RWPE2 (cell line): ENCODE measurements around the gene SPATA31D4.
"Not testable (repeated sequence)": the region's sequence is repeated elsewhere in the genome, so short reads cannot be mapped to it uniquely, and the experiment has no call there.

Source experiments
- ATAC-seq: fragments of 200-7000 bp; cut with Tn5 transposase; 3 replicates; pipeline ENCODE4 v1.9.1; 2021; ENCODE audit warnings: low read depth
- DNase-seq: peaks from one replicate; pipeline ENCODE4 v3.0.0-alpha.2; 2020; ENCODE audit warnings: low spot score
- H3K27ac ChIP-seq: fragments of 450-650 bp; 2 replicates; pipeline ENCODE4 v1.5.1; 2017; ENCODE audit warnings: mild to moderate bottlenecking; ENCODE audit not compliant: poor library complexity, severe bottlenecking
- H3K27me3 ChIP-seq: fragments of 250-450 bp; sonication (Bioruptor Pico); 2 replicates; pipeline ENCODE4 v1.5.1; 2021; ENCODE audit warnings: mild to moderate bottlenecking, moderate library complexity; ENCODE audit not compliant: insufficient read depth, poor library complexity, severe bottlenecking
- H3K36me3 ChIP-seq: fragments of 250-450 bp; sonication (Bioruptor Pico); 2 replicates; pipeline ENCODE4 v1.5.1; 2020; ENCODE audit warnings: low read depth, mild to moderate bottlenecking, moderate library complexity
- H3K4me1 ChIP-seq: fragments of 250-450 bp; sonication (Bioruptor Pico); 2 replicates; pipeline ENCODE4 v1.5.1; 2021; ENCODE audit warnings: mild to moderate bottlenecking, moderate library complexity; ENCODE audit not compliant: insufficient read depth, poor library complexity, severe bottlenecking
- H3K4me3 ChIP-seq: fragments of 250-450 bp; sonication (Bioruptor Pico); 2 replicates; pipeline ENCODE4 v1.5.1; 2021; ENCODE audit warnings: mild to moderate bottlenecking, moderate library complexity; ENCODE audit not compliant: severe bottlenecking
- H3K9me3 ChIP-seq: fragments of 250-450 bp; sonication (Bioruptor Pico); 2 replicates; pipeline ENCODE4 v1.5.1; 2021; ENCODE audit warnings: mild to moderate bottlenecking, moderate library complexity; ENCODE audit not compliant: severe bottlenecking
- TF ChIP-seq, protein P1 (sequence below): fragments of 450-650 bp; IDR thresholded peaks from one replicate; pipeline ENCODE4 v1.5.1; 2017; ENCODE audit warnings: mild to moderate bottlenecking, moderate library complexity; ENCODE audit not compliant: poor library complexity, severe bottlenecking

The SPATA31D4 gene

DNA sequence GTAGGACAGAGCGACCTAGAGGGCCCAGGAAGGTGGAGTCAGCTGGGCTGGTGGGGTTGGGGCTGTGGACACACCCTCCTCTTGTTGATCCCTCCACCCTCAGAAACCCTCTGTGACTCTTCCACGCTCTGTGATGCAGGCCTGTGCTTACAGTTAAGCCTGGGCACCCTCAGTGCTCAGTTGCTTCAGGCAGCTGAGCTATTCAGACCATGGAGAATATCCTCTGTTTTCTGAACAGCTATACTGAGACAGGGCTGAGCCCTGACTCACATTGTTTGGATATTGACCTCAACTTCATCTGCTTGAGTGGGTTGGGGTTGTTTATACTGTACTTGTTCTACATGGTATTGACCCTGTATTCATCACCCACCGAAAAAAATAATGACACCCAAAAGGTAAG lies at the start of gene SPATA31D4:
Gene SPATA31D4, plus strand, starts transcription at position 124 of the 400 bp plus-strand sequence. Its CDS starts 86 bp downstream, at position 210.
- not testable (repeated sequence) for H3K36me3 ChIP-seq, H3K4me3 ChIP-seq, H3K27me3 ChIP-seq, DNase-seq, H3K4me1 ChIP-seq, H3K27ac ChIP-seq, H3K9me3 ChIP-seq, ATAC-seq

DNA sequence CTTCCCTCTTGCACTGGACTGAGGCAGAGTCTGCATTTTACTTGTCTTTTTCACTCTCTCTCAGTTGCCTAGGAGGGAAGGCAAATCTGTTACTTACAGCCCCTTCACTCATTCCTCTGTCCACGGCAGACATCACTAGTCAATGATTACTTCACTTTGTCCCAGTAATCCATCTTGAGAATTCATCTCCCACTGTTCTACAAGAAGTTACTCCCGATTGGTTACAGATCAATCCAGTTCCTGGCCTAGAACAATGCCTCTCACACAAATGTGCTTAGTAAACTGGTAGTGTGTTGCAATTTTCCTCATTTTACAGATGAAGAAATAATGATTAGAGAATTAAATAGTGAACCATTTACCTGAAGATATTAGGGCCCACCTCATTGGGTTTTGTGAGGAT lies 49.7 kb upstream of the SPATA31D4 start:
- Histone ChIP-seq H3K27me3 (no peaks in the 10 kb centered on the region), H3K27ac (no peak overlapping the region), H3K4me1 (no peaks in the 10 kb centered on the region), H3K4me3 (no peak overlapping the region), H3K9me3 (no peaks in the 10 kb centered on the region), H3K36me3 (no peaks in the 10 kb centered on the region)
- ATAC-seq = no peak
- no peak for DNase-seq
- TF ChIP-seq, protein P1, sequence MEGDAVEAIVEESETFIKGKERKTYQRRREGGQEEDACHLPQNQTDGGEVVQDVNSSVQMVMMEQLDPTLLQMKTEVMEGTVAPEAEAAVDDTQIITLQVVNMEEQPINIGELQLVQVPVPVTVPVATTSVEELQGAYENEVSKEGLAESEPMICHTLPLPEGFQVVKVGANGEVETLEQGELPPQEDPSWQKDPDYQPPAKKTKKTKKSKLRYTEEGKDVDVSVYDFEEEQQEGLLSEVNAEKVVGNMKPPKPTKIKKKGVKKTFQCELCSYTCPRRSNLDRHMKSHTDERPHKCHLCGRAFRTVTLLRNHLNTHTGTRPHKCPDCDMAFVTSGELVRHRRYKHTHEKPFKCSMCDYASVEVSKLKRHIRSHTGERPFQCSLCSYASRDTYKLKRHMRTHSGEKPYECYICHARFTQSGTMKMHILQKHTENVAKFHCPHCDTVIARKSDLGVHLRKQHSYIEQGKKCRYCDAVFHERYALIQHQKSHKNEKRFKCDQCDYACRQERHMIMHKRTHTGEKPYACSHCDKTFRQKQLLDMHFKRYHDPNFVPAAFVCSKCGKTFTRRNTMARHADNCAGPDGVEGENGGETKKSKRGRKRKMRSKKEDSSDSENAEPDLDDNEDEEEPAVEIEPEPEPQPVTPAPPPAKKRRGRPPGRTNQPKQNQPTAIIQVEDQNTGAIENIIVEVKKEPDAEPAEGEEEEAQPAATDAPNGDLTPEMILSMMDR = no peak

GRCh38 chr9:81879501-81879916 lies 48.7 kb upstream of the SPATA31D4 start:
- peak; percentile 41; the same call in 1 of the 3 replicates for ATAC-seq
- Histone ChIP-seq H3K27ac (no peak overlapping the region), H3K9me3 (no peaks in the 10 kb centered on the region), H3K27me3 (no peaks in the 10 kb centered on the region), H3K36me3 (no peaks in the 10 kb centered on the region), H3K4me1 (no peaks in the 10 kb centered on the region), H3K4me3 (no peak overlapping the region)
- DNase-seq = no peak
- TF ChIP-seq, protein P1 = no peak

- DNase-seq = no peak
- no peaks in the 10 kb centered on the region for H3K36me3 ChIP-seq
- no peak overlapping the region for H3K27ac ChIP-seq
- no peaks in the 10 kb centered on the region for H3K4me1 ChIP-seq
- TF ChIP-seq, protein P1 = no peak
- H3K27me3 ChIP-seq = no peaks in the 10 kb centered on the region
- no peak overlapping the region for H3K4me3 ChIP-seq
- ATAC-seq = no peak
- H3K9me3 ChIP-seq = no peaks in the 10 kb centered on the region
Observed at GRCh38 chr9:81885602-81886001, 42.6 kb upstream of the SPATA31D4 start.

- DNase-seq = no peak
- no peaks in the 10 kb centered on the region for H3K9me3 ChIP-seq
- no peak for ATAC-seq
- H3K27ac ChIP-seq = no peak overlapping the region
- no peaks in the 10 kb centered on the region for H3K4me1 ChIP-seq
- H3K4me3 ChIP-seq = no peak overlapping the region
- H3K27me3 ChIP-seq = no peaks in the 10 kb centered on the region
- H3K36me3 ChIP-seq = no peaks in the 10 kb centered on the region
- TF ChIP-seq, protein P1 = no peak
Observed at GRCh38 chr9:81886665-81887064, 41.6 kb upstream of the SPATA31D4 start.
